WI38 (cell line): Measurements from ENCODE around the gene PARD3B.

Experiments used
- H3K4me3 ChIP-seq: 2 replicates; pipeline ENCODE4 v1.5.1; 2011; ENCODE audit warnings: low read depth, mild to moderate bottlenecking, control low read depth, low read length
- TF ChIP-seq, protein P1 (sequence below): IDR thresholded peaks from 2 replicates; pipeline ENCODE4 v1.5.1; 2012; ENCODE audit warnings: low read depth, mild to moderate bottlenecking, control low read depth, low read length

The PARD3B gene

DNA sequence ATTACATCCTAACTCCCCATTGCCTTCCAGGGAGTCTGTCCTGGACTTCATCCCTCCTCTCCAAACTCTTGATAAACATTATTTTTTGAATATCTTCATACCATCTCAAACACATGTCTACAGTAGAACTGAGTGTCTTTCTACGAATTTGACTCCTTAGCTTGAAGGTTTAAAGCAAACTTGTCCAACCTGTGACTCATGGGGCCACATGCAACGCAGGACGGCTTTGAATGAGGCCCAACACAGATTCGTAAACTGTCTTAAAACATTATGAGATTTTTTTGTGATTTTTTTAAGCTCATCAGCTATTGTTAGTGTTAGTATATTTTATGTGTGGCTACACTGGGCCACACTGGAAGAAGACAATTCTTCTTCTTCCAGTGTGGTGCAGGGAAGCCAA lies 98.1 kb downstream of the PARD3B start:
- no peak overlapping the region for H3K4me3 ChIP-seq
- TF ChIP-seq, protein P1, sequence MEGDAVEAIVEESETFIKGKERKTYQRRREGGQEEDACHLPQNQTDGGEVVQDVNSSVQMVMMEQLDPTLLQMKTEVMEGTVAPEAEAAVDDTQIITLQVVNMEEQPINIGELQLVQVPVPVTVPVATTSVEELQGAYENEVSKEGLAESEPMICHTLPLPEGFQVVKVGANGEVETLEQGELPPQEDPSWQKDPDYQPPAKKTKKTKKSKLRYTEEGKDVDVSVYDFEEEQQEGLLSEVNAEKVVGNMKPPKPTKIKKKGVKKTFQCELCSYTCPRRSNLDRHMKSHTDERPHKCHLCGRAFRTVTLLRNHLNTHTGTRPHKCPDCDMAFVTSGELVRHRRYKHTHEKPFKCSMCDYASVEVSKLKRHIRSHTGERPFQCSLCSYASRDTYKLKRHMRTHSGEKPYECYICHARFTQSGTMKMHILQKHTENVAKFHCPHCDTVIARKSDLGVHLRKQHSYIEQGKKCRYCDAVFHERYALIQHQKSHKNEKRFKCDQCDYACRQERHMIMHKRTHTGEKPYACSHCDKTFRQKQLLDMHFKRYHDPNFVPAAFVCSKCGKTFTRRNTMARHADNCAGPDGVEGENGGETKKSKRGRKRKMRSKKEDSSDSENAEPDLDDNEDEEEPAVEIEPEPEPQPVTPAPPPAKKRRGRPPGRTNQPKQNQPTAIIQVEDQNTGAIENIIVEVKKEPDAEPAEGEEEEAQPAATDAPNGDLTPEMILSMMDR, result no peak

DNA sequence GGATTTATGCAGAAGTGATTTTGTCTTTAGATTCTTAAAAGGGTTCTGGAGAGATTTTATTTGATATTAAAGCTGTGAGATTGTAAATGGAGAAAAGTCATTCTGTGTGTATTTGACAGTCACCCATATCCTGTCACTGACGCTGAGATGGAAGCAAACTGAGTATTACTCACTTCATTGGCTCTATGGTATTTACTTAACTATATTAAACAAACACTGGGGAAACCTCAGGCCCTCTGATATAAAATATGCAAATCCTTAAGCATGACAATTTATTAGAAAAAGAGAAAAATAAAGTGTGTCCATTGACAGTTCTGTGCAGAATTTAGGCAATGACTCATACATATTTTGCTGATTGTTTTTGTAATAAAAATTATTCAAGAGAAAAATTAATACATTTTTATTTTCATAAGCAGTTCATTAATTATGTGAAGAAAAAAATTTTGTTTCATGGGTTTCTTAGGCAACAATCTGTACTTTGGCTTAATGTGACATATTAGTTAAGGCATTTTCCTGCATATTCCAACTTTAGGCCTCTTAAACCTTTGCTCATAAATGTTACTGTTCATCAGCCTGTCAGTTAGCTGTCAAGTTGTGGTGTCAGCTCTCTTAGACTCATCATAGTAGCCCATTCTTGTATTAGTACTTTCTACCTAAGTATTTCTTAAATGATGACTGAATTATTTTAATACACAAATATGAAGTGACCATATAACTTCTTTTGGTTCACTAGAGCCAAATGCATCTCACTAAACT lies 99.9 kb downstream of the PARD3B start:
- TF ChIP-seq, protein P1, result no peak
- no peak overlapping the region for H3K4me3 ChIP-seq

DNA sequence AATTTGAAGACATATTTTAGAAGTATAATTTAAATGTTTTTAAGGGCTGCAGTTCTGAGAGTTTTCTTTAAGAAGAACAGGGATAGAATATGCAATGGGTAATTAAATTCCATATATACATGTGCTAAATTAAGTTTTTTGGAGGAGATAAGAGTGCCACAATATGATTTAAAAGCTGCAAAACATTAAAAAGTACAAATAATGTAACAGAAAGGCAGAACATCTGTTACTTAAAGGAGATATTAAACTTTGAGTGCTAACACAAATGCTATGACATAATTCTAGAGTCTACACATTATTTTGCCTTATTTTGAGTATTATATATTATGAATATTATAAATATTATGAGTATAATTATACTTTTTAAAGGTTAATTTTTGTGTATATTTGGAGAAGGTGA lies 102.4 kb downstream of the PARD3B start:
- TF ChIP-seq, protein P1, result no peak
- H3K4me3 ChIP-seq, result no peak overlapping the region

DNA sequence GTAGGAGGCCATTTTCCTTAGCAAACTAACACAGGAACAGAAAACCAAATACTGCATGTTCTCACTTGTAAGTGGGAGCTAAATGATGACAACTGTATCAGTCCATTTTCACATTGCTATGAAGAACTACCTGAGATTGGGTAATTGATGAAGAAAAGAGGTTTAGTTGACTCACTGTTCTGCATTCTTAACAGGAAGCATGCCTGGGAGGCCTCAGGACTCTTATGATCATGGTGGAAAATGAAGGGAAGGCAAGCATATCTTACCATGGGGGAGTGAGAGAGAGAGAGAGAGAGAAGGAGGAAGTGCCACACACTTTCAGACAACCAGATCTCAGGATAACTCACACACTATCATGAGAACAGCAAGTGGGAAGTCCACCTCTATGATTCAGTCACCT lies 105.3 kb downstream of the PARD3B start:
- TF ChIP-seq, protein P1, result no peak
- no peak overlapping the region for H3K4me3 ChIP-seq

DNA sequence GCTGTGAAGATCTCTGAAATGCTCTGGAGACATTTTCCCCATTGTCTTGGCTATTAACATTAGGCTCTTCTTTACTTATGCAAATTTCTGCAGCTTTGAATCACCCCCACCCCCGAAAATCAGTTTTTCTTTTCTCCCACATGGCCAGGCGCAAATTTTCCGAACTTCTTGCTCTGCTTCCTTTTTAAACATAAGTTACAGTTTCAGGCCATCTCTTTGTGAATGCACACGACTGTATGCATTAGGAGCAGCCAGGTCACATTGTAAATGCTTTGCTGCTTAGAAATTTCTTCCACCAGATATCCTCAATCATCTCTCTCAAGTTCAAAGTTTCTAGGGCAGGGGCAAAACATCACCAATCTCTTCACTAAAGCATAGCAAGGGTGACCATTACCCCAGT lies 106.8 kb downstream of the PARD3B start:
- TF ChIP-seq, protein P1, result no peak
- H3K4me3 ChIP-seq, result no peak overlapping the region

DNA sequence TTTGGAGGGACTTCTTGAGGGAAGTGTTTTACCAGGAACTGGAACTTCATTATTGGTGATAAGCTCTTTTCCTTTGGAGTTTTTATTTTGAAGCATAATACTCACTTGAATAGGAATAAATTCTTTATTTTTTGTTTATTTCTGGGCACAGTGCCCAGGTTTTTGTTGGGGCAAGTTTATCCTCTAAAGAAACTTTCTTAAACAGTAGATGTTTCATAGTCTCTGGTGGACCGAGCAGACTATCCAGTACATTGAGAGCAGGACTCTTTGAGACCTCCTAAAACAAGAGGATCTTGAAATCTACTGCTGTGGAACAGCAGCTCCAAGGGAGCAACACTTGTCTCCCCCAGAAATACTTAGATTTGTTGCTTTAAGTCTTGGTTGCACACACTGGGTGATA lies 109.4 kb downstream of the PARD3B start:
- TF ChIP-seq, protein P1, result no peak
- H3K4me3 ChIP-seq, result peak overlapping the region; percentile 25; the same call in 1 of the 2 replicates

DNA sequence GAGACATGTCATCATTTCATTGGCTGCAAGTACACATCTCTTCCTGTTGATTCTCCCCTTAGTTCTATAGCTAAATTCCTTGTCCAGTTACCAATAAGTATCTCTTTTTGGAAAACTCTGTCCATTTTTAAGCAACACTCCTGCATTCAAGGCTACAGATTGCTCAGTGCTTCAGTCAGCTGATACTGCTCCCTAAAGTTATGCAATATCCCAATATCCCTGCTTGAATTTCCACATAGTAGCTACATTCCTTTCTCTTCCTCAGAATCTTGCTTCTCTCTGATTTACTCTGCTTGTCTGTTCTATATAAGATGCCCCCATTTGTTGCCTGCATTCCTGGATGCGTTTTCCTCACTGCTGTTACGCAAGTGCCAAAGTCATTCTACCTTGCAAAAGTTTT lies 109.8 kb downstream of the PARD3B start:
- TF ChIP-seq, protein P1, result no peak
- peak overlapping the region; percentile 25; the same call in 1 of the 2 replicates for H3K4me3 ChIP-seq
